HG03064 (cell line): ENCODE measurements around the gene S100A4.
"Not testable (repeated sequence)": the region's sequence is repeated elsewhere in the genome, so short reads cannot be mapped to it uniquely, and the experiment has no call there.

Experiments used
- ATAC-seq: cut with Tn5 transposase; IDR thresholded peaks from one replicate; pipeline ENCODE4 v1.9.1; 2021; ENCODE audit warnings: low read depth; ENCODE audit not compliant: unreplicated experiment

The S100A4 gene

GRCh38 chr1:153536012-153536670, 9.5 kb downstream of the S100A4 start:
- ATAC-seq: no peak

- ATAC-seq: no peak
Measured at GRCh38 chr1:153535242-153536011, 10.2 kb downstream of the S100A4 start, which contains the start of gene S100A6. Gene S100A6, minus strand, starts transcription at chr1:153535991. Its CDS starts 652 bp downstream, at chr1:153535339.

GRCh38 chr1:153534925-153535241, 10.7 kb downstream of the S100A4 start:
- no peak for ATAC-seq

GRCh38 chr1:153534226-153534924, 11.2 kb downstream of the S100A4 start:
- ATAC-seq: no peak

DNA sequence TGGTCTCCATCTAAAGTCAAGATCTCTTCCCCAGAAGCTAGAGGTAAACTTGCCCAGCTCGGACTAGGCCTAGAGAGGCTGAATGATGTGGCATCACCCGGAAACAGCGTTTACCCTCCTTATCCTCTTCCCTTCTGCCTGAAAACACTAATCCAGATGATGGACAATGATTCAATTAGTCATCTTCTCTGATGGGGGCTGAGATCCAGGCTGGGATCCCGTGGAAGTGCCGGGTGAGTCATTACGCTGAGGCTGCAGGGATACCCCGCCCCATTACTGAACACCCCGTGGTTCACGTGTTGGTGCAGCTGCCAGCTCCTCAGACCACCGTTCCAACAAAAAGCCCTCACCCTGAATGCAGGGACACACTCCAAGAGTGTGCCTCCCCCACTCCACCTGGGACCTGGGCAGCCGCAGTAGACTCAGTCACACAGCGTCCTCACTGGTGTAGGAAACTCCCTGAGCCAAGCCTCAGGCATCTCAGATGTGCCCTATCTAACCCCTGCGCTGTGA, 11.9 kb downstream of the S100A4 start:
- ATAC-seq: no peak

DNA sequence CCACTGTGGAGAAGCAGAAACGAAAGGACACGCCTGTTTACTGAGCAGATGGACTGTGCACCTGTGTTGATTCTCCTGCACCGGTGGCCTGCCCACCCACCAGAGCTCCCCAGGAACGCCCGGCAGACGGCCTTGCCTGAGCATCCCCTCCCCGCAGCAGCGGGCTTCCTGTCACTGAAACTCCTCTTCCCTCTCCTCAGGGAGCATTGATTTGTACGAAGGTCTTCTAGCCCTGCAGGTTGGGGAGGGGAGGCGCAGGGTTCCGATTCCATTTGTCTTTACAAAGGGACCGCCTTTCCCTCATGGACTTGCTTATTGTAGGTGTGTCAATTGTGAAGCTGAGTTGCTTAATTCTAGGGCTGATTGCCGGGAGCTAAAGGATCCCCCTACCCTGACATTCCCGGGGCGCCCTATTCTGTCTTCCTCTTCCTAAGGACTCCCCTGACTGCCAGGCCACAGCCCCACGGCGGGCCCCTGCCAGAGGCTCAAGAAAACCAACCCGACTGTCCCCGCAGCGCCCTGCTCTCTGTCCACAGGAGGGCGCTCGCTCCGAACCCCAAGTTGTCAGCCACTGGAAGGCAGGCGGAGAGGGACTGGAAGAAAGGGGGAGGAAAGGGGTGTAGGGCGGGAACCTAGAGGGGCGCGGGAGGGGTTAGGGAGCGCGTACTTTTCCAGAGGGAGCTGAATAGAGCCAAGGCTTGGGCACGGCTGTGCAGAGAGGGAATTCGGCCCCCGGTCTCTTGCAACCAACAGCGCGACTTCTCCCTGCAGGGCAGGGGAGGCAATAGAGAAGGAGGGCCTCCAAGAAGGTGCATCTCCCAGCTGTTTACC, 12.6 kb downstream of the S100A4 start:
- no peak for ATAC-seq

GRCh38 chr1:153532181-153532580, 13.4 kb downstream of the S100A4 start:
- ATAC-seq: no peak

- no peak for ATAC-seq
Measured at GRCh38 chr1:153531638-153532037, 14.0 kb downstream of the S100A4 start.

- no peak for ATAC-seq
Measured at GRCh38 chr1:153527683-153528040, 17.9 kb downstream of the S100A4 start.

DNA sequence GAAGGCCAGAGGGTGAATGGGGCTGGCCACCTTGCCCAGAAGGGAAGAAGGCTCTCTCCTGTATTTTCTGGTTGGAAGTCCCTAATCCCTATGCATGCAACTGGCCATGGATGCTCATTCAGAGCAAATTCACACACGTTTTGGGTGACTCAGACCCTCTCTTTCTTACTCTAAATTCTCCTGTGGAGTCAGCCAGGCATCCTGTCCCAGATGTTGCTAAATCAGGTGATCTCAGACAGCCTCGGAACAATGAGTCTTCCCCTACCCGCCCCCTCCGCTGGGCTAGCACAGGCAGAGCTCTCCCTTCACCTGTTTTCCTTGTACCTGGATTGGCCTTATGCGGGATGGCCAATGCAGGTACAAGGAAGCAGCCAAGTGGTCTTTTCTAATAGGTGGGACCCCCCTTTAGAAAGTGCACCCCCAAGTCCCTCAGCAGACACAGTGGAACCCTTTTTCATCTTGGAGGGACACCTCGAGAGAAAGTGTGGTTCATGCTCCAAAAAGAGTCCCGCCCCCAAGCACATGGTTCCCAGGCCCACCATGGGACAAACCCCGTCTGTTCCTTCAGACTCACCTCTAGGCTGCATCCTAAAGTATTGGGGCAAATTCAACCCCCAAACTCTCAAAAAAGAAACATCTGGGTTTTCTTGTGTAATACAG, 18.5 kb downstream of the S100A4 start:
- ATAC-seq: no peak

DNA sequence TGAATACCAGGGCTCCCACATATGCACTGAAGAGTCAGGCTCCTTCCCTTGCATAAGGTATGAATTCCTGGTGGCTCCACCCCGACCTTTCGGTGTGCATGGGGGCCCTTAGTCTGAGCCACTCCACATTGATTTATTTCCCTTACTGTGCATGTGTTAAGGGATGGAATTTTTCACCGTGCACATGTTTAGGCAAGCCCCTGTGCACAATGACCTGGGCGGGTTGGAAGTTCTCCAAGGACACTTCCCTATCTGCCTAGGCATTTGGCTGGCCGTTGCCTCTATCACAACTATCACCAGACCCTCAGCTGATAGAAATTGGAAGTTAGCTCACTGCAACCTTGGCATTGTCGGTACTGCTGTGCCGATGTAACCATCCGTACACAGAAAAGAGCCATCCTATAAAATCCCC, 19.5 kb downstream of the S100A4 start:
- ATAC-seq: no peak

DNA sequence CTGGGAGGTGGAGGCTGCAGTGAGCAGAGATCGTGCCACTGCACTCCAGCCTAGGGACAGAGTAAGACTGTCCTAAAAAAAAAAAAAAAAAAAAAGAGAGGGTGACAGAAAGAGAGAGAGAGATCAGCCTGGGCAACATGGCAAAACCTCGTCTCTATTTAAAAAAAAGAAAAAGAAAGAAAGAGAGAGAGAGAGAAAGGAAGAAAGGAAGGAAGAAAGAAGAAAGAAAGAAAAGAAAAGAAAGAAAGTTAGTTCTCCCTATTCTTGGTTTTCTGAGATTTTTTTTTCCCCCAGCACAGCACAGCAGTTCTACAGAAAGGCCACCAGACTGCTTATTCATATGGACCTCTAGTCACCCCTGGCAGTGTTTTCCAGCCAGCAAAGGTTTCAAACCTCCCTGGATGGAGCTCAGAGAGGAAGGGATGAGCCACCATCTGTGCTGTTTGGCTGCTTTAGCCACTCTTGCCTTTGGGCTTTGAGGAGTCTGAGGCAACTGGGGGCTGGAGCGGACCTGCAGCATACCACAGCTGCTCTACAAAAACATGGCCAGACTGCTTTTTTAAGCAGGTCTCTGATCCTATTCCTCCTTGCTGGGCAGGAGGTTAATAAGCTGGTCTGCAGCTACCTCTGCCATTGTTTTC, 20.4 kb downstream of the S100A4 start:
- no peak for ATAC-seq

DNA sequence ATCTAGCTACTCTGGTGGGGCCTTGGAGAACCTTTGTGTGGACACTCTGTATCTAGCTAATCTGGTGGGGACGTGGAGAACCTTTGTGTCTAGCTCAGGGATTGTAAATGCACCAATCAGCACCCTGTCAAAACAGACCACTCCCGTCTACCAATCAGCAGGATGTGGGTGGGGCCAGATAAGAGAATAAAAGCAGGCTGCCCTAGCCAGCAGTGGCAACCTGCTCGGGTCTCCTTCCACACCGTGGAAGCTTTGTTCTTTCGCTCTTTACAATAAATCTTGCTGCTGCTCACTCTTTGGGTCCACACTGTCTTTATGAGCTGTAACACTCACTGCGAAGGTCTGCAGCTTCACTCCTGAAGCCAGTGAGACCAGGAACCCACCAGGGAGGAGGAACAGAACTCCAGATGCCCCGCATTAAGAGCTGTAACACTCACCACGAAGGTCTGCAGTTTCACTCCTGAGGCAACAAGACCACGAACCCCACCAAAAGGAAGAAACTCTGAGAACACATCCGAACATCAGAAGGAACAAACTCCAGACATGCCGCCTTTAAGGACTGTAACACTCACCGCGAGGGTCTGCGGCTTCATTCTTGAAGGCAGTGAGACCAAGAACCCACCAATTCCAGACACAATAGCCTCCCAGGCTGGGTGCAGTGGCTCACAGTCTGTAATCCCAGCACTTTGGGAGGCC, 23.1 kb downstream of the S100A4 start:
- not testable (repeated sequence) for ATAC-seq

DNA sequence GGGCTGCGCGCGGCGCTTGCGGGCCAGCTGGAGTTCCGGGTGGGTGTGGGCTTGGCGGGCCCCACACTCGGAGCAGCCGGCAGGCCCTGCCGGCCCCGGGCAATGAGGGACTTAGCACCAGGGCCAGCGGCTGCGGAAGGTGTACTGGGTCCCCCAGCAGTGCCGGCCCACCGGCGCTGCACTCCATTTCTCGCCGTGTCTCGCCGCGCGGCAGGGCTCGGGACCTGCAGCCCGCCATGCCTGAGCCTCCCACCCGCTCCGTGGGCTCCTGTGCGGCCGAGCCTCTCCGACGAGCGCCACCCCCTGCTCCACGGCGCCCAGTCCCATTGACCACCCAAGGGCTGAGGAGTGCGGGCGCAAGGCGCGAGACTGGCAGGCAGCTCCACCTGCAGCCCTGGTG, 23.8 kb downstream of the S100A4 start:
- not testable (repeated sequence) for ATAC-seq

DNA sequence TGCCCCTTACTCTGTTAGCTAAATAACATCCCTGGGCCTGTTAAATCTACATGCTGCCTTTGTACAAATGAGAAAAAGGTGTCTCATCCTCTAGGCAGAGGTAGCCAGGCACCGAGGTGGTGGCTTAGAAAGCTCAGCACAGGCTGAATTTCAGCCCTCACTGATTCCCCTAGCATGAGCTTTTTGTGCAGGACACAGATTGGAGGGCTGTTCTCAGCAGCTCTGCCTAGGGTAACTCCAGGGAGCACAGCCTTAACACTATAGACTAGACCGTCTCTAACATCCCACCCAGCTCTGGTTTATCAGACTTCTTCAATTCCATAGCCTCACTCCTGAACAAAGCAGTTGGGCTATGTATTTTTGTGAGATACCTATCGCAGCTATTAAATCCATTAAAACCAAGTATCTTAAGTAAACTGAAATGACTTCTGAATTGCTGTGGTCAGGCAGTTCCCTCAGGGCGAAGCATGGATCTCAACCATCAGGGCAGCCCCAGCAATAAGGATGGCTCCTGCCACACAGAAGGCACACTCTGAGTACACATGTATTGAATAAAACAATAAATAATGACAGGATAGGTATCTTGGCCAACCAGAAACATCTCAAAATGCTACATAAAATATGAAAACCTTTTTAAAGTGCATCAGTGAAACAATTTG, 24.7 kb downstream of the S100A4 start:
- no peak for ATAC-seq

GRCh38 chr1:153520137-153520691, 25.4 kb downstream of the S100A4 start:
- ATAC-seq: not testable (repeated sequence)

- no peak for ATAC-seq
Measured at GRCh38 chr1:153519242-153519641, 26.4 kb downstream of the S100A4 start.
